ENCODE results near the gene SHISAL1.

- TF ChIP-seq, protein P1, sequence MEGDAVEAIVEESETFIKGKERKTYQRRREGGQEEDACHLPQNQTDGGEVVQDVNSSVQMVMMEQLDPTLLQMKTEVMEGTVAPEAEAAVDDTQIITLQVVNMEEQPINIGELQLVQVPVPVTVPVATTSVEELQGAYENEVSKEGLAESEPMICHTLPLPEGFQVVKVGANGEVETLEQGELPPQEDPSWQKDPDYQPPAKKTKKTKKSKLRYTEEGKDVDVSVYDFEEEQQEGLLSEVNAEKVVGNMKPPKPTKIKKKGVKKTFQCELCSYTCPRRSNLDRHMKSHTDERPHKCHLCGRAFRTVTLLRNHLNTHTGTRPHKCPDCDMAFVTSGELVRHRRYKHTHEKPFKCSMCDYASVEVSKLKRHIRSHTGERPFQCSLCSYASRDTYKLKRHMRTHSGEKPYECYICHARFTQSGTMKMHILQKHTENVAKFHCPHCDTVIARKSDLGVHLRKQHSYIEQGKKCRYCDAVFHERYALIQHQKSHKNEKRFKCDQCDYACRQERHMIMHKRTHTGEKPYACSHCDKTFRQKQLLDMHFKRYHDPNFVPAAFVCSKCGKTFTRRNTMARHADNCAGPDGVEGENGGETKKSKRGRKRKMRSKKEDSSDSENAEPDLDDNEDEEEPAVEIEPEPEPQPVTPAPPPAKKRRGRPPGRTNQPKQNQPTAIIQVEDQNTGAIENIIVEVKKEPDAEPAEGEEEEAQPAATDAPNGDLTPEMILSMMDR (IDR thresholded peaks at IDR 0.05; ENCODE audit: low read length), result no peak
- no peak for TF ChIP-seq EZH2 (optimal IDR thresholded peaks at IDR 0.05; ENCODE audit: low read depth, low read length)
- no peak for TF ChIP-seq EZH2phosphoT487 (IDR thresholded peaks at IDR 0.05; ENCODE audit: low read length)
Measured at GRCh38 chr22:44342347-44342956, 29.7 kb upstream of the SHISAL1 start.
